GM18519 (cell line): ENCODE data around the gene LTK.

ENCODE experiments used
- ATAC-seq: cut with Tn5 transposase; IDR thresholded peaks from one replicate; pipeline ENCODE4 v1.9.1; 2021; ENCODE audit warnings: mild to moderate bottlenecking, moderate library complexity; ENCODE audit not compliant: unreplicated experiment, low FRiP score

The LTK gene

DNA sequence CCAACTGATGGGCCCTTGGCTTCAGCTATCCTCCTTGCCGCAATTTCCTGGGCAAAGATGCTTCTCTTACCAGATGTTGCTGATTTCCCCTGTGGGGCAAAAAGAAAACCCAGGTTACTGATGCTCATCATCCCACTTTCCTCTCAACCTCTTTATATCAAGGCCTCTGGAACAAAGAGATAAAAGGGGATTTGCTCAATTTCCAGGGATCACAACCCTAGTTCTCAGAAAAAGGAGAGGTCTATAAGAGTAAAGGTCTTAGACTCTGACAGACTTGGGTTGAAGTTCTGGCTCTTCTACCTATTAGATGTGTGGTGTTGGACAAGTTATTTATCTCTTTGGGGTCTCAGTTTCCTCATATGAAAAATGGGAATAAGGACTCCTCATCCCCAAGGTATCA, 21.9 kb upstream of the LTK start:
- ATAC-seq = no peak

- ATAC-seq = no peak
Observed at GRCh38 chr15:41530363-41530956, 16.8 kb upstream of the LTK start.

DNA sequence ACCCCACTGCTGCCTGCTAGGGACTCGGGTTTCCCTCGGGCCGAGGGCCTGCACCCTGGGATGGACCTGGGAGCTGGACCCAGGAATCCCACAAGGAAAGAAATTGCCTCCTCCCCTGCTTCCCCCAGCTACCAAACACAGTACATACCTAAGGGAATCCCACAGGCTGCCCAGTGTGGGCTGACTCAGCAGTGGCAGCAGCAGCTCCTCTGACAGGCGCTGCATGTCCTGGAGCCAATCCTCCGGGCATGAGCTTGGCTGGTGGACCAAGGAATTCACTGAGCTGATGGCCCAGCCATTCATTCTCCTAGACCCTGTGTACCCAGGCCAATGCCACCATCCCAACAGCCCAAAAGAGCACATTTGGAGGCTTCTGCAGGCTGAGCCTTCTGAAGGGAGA, 9.5 kb upstream of the LTK start:
- ATAC-seq = no peak

DNA sequence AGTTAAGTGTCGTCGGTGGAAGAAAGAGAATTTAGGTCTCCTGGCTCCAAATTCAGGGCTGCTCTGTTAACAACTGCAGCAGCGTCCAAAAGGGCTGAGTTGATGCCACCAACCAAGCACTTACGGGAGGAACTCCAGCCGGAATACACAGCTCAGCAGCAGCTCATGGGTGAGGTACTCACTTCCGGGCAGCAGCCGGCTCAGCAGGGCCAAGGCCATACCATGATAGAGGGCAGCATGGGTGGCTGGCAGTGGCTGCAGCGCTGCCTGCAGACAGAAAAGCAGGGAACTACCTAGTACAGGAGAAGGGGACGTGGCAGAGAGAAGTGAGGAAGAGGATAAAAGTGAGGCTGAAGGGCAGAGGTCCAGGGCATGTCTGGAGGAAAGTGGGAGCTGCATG, 8.0 kb upstream of the LTK start:
- no peak for ATAC-seq

- no peak for ATAC-seq
Observed at GRCh38 chr15:41520636-41521035, 7.0 kb upstream of the LTK start.

DNA sequence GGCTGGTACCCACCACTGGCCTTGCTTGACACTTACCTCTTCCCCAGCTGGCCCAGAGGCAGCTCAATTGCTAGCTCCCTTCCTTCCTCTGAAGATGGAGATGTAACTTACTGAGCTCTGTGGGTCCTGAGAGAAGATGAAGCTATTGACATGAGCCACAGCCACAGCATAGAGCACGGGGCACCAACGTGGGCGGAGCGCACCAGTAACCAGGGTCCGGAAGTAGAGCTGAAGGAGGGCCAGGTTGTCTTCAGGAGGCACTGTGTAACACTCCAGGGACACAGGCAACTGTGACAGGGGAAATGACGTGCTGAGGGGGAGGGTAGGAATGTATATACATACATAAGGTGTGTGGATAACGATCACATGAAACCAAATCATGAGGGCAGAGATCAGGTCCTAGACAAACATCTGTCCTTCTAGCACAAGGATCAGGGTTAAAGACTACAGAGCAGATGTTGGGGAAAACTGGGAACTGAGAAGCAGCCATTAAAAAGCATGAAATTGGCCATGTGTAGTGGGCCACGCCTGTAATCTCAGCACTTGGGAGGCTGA, 4.3 kb upstream of the LTK start:
- no peak for ATAC-seq

- ATAC-seq = no peak
Observed at GRCh38 chr15:41512940-41513505, 604 bp downstream of the LTK start.

GRCh38 chr15:41512512-41512939, 1.1 kb downstream of the LTK start:
- no peak for ATAC-seq

DNA sequence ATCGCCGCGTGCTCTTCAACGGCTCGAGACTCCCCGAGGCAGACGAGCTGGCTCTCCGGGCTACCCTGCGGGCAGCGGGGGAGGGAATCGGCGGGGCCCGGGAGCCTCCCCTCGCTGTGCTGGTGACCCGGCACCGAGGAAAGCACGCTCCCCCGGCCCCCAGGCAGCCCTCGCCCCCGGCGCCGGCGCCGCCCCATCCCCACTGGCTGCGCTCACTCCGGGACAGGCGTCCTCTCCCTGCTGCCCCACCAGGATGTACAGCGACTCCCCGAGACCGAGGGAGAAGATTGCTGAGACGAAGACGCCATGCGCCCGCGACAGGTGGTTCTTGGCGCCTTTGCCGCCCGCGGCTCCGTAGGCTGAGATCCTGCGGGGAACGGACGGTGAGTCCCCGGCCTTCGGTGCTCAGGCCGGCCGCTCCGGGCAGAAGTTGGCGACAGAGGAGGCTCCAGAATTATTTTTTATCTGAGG, 1.7 kb downstream of the LTK start:
- no peak for ATAC-seq

- no peak for ATAC-seq
Observed at GRCh38 chr15:41511331-41511898, 2.2 kb downstream of the LTK start.

DNA sequence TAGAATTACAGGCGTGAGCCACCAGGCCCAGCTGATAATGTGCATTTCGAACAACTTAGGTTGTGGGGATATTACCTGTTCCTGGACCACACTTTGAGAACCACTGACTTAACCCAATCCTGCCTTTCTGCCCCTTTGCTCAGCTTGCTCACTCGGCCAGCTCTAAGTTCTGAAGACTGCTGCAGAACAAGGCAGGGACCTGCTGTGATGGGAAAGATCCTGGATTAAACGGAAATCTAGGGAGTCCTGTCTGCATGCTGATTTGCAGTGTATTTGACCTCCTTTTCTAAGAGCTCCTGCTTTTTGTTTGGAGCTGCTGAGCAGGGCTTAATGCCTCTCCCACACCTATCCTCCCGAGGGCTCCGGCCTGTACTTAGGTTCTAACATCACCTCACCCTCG, 2.9 kb downstream of the LTK start:
- ATAC-seq = no peak

DNA sequence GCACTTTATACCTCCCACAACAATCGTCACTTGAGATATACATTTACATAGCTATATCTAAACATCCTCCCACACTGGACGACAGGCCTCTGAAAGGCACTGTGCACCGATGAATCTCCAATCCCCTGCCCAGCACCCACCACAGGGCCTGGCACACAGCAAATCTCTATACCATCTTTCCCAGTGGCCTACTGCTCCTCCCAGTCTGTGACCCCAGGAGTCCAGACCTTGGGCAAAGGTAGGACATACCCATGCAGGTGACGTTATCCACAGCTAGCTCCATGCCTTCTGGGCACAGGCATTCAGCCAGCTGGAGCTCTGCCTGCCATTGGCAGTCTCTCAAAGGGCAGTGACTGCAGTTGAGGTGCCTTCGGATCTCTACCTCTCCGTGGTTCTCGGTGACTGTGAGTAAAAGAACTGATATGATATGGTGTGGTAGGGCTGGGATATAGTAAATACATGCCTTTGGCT, 5.8 kb downstream of the LTK start:
- ATAC-seq = no peak

- no peak for ATAC-seq
Observed at GRCh38 chr15:41506796-41507341, 6.8 kb downstream of the LTK start.

DNA sequence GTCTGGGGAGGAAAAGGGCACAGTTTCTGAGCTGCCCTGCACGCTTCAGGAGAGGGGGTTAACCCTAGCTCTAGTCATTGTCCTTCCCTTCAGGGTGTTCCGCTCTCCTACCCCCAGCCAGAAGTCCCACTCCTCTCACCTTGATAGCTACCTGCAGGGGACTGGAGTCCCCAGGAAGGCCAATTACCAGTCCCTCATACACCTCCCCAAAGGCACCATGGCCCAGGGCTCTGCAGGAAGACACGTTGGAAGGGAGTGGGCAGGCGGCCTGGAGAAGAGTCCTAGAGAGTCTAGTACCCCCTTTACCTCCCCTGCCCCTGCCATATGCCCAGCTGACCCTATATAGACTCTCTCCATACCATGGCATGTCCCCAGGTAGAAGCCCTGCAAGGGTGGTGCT, 7.9 kb downstream of the LTK start:
- no peak for ATAC-seq

DNA sequence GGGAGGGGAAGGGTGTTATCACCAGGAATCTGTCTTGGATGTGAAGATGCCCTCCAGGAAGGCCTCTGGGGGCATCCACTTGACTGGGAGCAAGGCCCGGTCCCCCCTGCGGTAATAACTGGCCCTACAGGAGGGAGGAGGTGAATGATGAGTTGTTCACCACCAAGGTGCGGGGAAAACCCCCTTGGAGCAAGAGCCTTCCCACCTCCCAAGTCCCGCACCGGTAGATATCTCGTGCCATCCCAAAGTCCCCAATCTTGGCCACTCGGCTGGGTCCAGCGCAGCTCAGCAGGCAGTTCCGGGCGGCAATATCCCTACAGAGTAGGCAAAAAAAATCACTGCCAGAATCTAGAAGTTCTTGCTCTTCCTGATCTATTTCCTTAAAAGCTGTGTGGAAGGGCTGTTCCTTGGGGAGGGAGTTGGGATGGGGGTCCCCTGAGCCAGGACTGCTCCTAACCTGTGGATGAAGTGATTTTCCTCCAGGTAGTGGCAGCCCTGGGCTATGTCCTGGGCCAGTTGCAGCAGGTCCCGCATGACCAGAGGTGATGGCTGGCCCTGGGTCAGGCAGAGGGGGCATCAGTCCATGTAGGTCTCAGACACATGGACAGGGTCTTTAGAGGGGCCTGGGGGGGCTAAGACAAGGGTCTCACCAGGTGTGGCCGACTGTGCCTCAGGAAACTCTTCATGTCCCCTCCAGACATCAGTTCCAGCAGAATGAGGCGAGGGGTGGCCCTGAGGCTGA, 8.7 kb downstream of the LTK start:
- no peak for ATAC-seq

DNA sequence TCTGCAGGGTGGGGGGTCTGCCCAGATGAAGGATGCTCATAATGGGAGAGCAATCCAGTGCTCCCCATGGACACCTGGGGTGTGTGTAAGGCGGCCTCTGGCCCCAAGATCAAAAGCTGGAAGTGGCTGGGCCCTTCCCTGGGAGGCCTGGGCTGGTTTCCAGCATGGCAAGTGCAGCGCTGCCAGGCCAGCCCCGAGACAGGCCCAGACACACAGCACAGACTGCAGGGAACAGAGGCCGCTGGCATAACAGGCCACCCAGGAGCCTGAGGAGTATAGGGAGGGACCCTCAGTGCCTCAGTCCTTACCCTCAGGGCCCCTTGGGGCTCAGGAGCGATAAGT, 10.0 kb downstream of the LTK start:
- ATAC-seq = no peak

- ATAC-seq = no peak
Observed at GRCh38 chr15:41502795-41503668, 10.6 kb downstream of the LTK start.

DNA sequence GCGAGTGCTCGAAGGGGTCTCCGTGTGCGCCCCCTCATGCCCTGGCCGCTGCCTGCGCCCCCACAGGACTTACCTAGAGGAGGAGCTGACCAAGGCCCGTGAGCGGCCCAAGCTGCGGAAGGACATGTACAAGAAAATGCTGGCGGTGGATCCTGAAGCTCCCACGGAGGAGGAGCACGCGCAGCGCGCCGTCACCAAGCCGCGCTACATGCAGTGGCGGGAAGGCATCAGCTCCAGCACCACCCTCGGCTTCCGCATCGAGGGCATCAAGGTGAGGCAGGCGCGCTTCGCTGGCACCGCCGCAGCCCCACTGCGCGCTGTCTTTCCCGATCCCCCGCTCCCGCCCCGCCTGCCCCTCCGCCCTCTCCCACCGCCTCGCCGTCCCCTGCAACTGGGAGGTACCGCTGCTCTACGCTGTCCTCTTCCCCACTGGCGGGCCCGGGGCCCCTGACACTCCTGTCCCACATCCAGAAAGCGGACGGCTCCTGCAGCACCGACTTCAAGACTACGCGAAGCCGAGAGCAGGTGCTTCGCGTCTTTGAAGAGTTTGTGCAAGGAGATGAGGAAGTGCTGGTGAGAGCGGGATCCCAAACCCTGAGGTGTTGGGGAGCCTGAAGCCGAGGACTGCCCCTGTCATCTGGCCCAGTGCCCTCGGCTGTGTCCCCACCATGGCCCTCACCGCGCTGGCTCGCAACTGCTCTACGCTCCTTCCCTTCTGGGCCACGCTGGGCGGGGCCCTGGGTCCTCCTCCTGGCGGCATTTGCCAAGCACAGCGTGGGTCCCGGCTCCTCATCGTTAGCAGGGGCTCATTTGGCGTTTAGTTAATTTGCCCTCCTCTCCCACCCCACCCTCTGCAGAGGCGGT, 11.5 kb downstream of the LTK start:
- ATAC-seq = no peak
